MCF 10A (cell line): Measurements from ENCODE around the gene DLL1. TPM values are rescaled to one million over a fixed set of nuclear protein-coding genes. Genes with fewer than 3 reads are reported as not detected.

Source experiments
- BruUV-seq: library from RNA; stranded (reverse); fragments of 400-500 nt; replicated peaks from 2 replicates; lab custom pipeline; 2021; lab: Mats Ljungman, UMichigan
- CTCF ChIA-PET: fragments of 300-600 bp; sonication (Branson Sonifier 250); formaldehyde crosslinking; extraction: SDS; loops from one replicate; lab custom pipeline; 2021; ENCODE audit warnings: antibody characterized with exemption, inconsistent platforms; lab: Yijun Ruan, JAX
- POLR2A ChIA-PET: fragments of 300-600, 350-650 bp; sonication (Branson Sonifier 250); formaldehyde crosslinking; extraction: SDS; loops from one replicate; lab custom pipeline; 2020; ENCODE audit warnings: antibody characterized with exemption, inconsistent platforms; lab: Yijun Ruan, JAX
- DNase-seq: peaks from one replicate; pipeline ENCODE4 v3.0.0-alpha.2; 2018; ENCODE audit not compliant: unreplicated experiment
- H3K27ac Mint-ChIP-seq: one replicate; pipeline ENCODE4 v1.8.0; 2022; ENCODE audit warnings: mild to moderate bottlenecking, low read depth, mixed read lengths; ENCODE audit not compliant: unreplicated experiment
- H3K27me3 Mint-ChIP-seq: one replicate; pipeline ENCODE4 v1.8.0; 2022; ENCODE audit warnings: mixed read lengths; ENCODE audit not compliant: insufficient read depth, unreplicated experiment
- H3K36me3 Mint-ChIP-seq: one replicate; pipeline ENCODE4 v1.8.0; 2022; ENCODE audit warnings: mild to moderate bottlenecking, moderate library complexity, mixed read lengths; ENCODE audit not compliant: insufficient read depth, unreplicated experiment
- H3K4me1 Mint-ChIP-seq: one replicate; pipeline ENCODE4 v1.8.0; 2022; ENCODE audit warnings: mixed read lengths; ENCODE audit not compliant: insufficient read depth, unreplicated experiment
- H3K4me3 Mint-ChIP-seq: one replicate; pipeline ENCODE4 v1.8.0; 2022; ENCODE audit warnings: mild to moderate bottlenecking, moderate library complexity, mixed read lengths; ENCODE audit not compliant: unreplicated experiment
- H3K9me3 Mint-ChIP-seq: one replicate; pipeline ENCODE4 v1.8.0; 2022; ENCODE audit warnings: mixed read lengths; ENCODE audit not compliant: unreplicated experiment
- intact Hi-C: fragments of 100-400 bp; cut with micrococcal nuclease; formaldehyde crosslinking; loops from 2 replicates; pipeline ENCODE4 v1.14.1; 2022
- total RNA-seq: library from RNA; stranded (reverse); gene quantifications from 2 replicates; pipeline ENCODE4 v1.2.3, GENCODE V29; 2022
- TF ChIP-seq, protein P1 (sequence below): fragments of 200-600 bp; IDR thresholded peaks from one replicate; pipeline ENCODE4 v1.8.0; 2022; ENCODE audit warnings: antibody characterized with exemption, mild to moderate bottlenecking; ENCODE audit not compliant: unreplicated experiment

Gene DLL1
- total RNA-seq, 1 experiment from 2014 or later = 1.4 TPM

GRCh38 chr6:170288852-170289179 is 2.1 kb downstream of the DLL1 start:
- ChIA-PET CTCF (interaction anchor here (1.3 kb wide), 1 partner anchor 457 kb away, joined by 4 read pairs; no protein-coding TSS in a partner anchor), POLR2A (no interaction called here)
- Mint-ChIP-seq H3K27ac (no peak overlapping the region), H3K9me3 (no peaks in the 10 kb centered on the region), H3K4me1 (peaks cover 14% of the 10 kb centered on the region), H3K27me3 (peaks cover 56% of the 10 kb centered on the region), H3K4me3 (peak overlapping the region; percentile 85), H3K36me3 (peaks cover 5% of the 10 kb centered on the region)
- TF ChIP-seq, protein P1, sequence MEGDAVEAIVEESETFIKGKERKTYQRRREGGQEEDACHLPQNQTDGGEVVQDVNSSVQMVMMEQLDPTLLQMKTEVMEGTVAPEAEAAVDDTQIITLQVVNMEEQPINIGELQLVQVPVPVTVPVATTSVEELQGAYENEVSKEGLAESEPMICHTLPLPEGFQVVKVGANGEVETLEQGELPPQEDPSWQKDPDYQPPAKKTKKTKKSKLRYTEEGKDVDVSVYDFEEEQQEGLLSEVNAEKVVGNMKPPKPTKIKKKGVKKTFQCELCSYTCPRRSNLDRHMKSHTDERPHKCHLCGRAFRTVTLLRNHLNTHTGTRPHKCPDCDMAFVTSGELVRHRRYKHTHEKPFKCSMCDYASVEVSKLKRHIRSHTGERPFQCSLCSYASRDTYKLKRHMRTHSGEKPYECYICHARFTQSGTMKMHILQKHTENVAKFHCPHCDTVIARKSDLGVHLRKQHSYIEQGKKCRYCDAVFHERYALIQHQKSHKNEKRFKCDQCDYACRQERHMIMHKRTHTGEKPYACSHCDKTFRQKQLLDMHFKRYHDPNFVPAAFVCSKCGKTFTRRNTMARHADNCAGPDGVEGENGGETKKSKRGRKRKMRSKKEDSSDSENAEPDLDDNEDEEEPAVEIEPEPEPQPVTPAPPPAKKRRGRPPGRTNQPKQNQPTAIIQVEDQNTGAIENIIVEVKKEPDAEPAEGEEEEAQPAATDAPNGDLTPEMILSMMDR = no peak
- DNase-seq = no peak
- intact Hi-C loops = no loop called here
- no TSS peak for BruUV-seq

GRCh38 chr6:170288091-170288631 is 2.7 kb downstream of the DLL1 start:
- intact Hi-C loops = no loop called here
- BruUV-seq = no TSS peak

DNA sequence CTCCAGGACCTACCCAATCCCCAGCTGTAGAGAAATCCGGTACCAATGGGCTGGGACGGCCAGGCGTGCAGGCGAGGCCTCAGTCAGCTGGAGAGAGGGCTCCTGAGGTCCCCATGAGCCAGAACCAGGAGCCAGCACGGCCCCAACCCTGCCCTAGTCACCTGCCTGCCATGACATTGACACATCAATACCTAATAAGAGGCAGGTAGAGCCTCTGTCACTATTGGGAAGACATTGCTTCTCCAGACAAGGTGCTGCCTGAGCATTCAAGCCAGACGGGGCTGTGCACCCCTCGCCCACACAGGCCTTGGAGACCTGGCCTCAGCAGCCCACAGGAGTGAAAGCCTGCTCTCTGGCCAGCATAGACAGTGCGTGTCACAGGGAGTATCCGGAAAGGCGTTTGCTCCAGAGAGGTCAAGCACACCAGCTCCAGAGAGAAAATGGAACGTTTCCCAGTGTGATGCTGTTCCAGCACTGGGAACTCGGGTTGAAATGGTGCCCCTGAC is 3.5 kb downstream of the DLL1 start:
- TF ChIP-seq, protein P1 = no peak
- intact Hi-C loops = no loop called here
- Mint-ChIP-seq H3K9me3 (no peaks in the 10 kb centered on the region), H3K36me3 (peaks cover 5% of the 10 kb centered on the region), H3K27ac (no peak overlapping the region), H3K4me1 (peaks cover 13% of the 10 kb centered on the region), H3K4me3 (no peak overlapping the region), H3K27me3 (peaks cover 42% of the 10 kb centered on the region)
- ChIA-PET CTCF (interaction anchor here (0.6 to 1.3 kb wide), 2 partner anchors 456 to 1864 kb away, joined by 3 to 4 read pairs; no protein-coding TSS in a partner anchor), POLR2A (no interaction called here)
- DNase-seq = no peak
- no TSS peak for BruUV-seq

More at GRCh38 chr6:170288091-170288631, 2.7 kb downstream of the DLL1 start:
- Mint-ChIP-seq H3K4me1 (peaks cover 14% of the 10 kb centered on the region), H3K36me3 (peaks cover 5% of the 10 kb centered on the region), H3K27ac (no peak overlapping the region), H3K27me3 (peaks cover 49% of the 10 kb centered on the region), H3K4me3 (peak overlapping the region; percentile 85), H3K9me3 (no peaks in the 10 kb centered on the region)
- ChIA-PET CTCF (interaction anchor here (1.3 kb wide), 1 partner anchor 456 kb away, joined by 4 read pairs; no protein-coding TSS in a partner anchor), POLR2A (no interaction called here)
- DNase-seq = no peak
- TF ChIP-seq, protein P1 = no peak

DNA sequence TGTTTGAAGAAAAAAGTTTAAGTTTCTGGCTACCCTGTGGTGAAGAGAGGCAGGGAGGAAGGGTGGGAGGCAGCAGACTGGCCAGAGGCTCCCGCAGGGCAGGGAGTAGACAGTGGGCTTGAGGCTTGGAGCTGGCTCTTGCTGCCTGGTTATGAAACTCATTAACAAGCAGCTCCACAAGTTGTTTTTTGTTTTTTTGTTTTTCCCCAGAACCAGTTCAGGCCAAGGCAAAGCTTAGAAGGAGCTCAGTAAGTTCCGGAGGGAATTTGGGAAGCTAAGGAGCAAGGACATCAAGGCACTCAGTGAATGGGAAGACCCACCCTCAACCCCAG is 4.0 kb downstream of the DLL1 start:
- no peak overlapping the region for H3K27ac Mint-ChIP-seq
- H3K4me1 Mint-ChIP-seq = peaks cover 8% of the 10 kb centered on the region
- no TSS peak for BruUV-seq
- intact Hi-C loops = no loop called here
- ChIA-PET CTCF (interaction anchor here (0.6 kb wide), 2 partner anchors 35 to 1864 kb away, joined by 3 read pairs; no protein-coding TSS in a partner anchor), POLR2A (interaction anchor here (0.6 kb wide), 1 partner anchor 438 kb away, joined by 4 read pairs; no protein-coding TSS in a partner anchor)
- TF ChIP-seq, protein P1 = no peak
- H3K4me3 Mint-ChIP-seq = no peak overlapping the region
- H3K36me3 Mint-ChIP-seq = peaks cover 5% of the 10 kb centered on the region
- H3K27me3 Mint-ChIP-seq = peaks cover 36% of the 10 kb centered on the region
- H3K9me3 Mint-ChIP-seq = no peaks in the 10 kb centered on the region
- DNase-seq = no peak
